NAMALWA (cell line): ENCODE data around the gene DISP3.

Experiments used
- DNase-seq: peaks from one replicate; pipeline ENCODE4 v3.0.0-alpha.2; 2015; ENCODE audit warnings: low spot score

Gene DISP3

GRCh38 chr1:11461531-11462137 is 17.3 kb upstream of the DISP3 start:
- DNase-seq: no peak

- no peak for DNase-seq
These were observed 16.6 kb upstream of the DISP3 start for GRCh38 chr1:11462224-11462923.

- DNase-seq: no peak
These were observed 15.8 kb upstream of the DISP3 start for GRCh38 chr1:11463177-11463576.

GRCh38 chr1:11465307-11465706 is 13.6 kb upstream of the DISP3 start:
- DNase-seq: no peak

- no peak for DNase-seq
These were observed 12.5 kb upstream of the DISP3 start for GRCh38 chr1:11466416-11466815.

GRCh38 chr1:11468878-11469277 is 10.1 kb upstream of the DISP3 start:
- no peak for DNase-seq

GRCh38 chr1:11470912-11471311 is 8.0 kb upstream of the DISP3 start:
- DNase-seq: no peak

GRCh38 chr1:11471473-11471872 is 7.5 kb upstream of the DISP3 start:
- no peak for DNase-seq

- DNase-seq: no peak
These were observed 6.7 kb upstream of the DISP3 start for GRCh38 chr1:11472284-11472683.

- DNase-seq: no peak
These were observed 6.2 kb upstream of the DISP3 start for GRCh38 chr1:11472741-11473140.

GRCh38 chr1:11473491-11474034 is 5.4 kb upstream of the DISP3 start:
- DNase-seq: peak; percentile 56

- no peak for DNase-seq
These were observed 4.1 kb upstream of the DISP3 start for GRCh38 chr1:11474826-11475225.

- no peak for DNase-seq
These were observed 3.2 kb upstream of the DISP3 start for GRCh38 chr1:11475748-11476147.

- no peak for DNase-seq
These were observed 522 bp downstream of the DISP3 start for GRCh38 chr1:11479375-11479979.

GRCh38 chr1:11481019-11481418 is 2.1 kb downstream of the DISP3 start:
- DNase-seq: no peak

- DNase-seq: no peak
These were observed 3.2 kb downstream of the DISP3 start for GRCh38 chr1:11482198-11482597.

- no peak for DNase-seq
These were observed 3.9 kb downstream of the DISP3 start for GRCh38 chr1:11482701-11483479.

- no peak for DNase-seq
These were observed 4.8 kb downstream of the DISP3 start for GRCh38 chr1:11483581-11484320.

GRCh38 chr1:11484321-11484655 is 5.3 kb downstream of the DISP3 start:
- DNase-seq: no peak

- no peak for DNase-seq
These were observed 6.2 kb downstream of the DISP3 start for GRCh38 chr1:11485191-11485590.

GRCh38 chr1:11486231-11487009 is 7.5 kb downstream of the DISP3 start:
- no peak for DNase-seq
